Esophagus muscularis mucosa (tissue), 4 donors: ENCODE measurements around the gene LRRC8E. TPM values are rescaled to one million over a fixed set of nuclear protein-coding genes. Genes with fewer than 3 reads are reported as not detected.
A peak's percentile ranks its signal among the peaks of the same experiment; 100 is the strongest.

Experiments used
- DNase-seq: peaks from one replicate; pipeline ENCODE4 v3.0.0-alpha.2; 2017; ENCODE audit errors: extremely low spot score
- H3K27ac ChIP-seq, 4 donors: fragments of 200-600 bp; sonication (generic); replicated peaks in 1 of 4; 1 replicate in 3 of 4; 2 replicates in 1 of 4; pipeline ENCODE4 v1.5.1; 2016 to 2019; ENCODE audit warnings: mild to moderate bottlenecking in 1 of 4
- H3K27me3 ChIP-seq, 4 donors: fragments of 200-600 bp; sonication (generic); one replicate each; pipeline versions ENCODE4 v1.5.1 to v1.6.0; 2016 to 2019
- H3K36me3 ChIP-seq, 4 donors: fragments of 200-600 bp; sonication (generic); one replicate each; pipeline ENCODE4 v1.5.1; 2016 to 2019
- H3K4me1 ChIP-seq, 4 donors: fragments of 200-600 bp; sonication (generic); one replicate each; pipeline ENCODE4 v1.5.1; 2016 to 2019
- H3K4me3 ChIP-seq, 4 donors: fragments of 200-600 bp; sonication (generic); 1 replicate in 2 of 4; 2 replicates in 2 of 4; pipeline ENCODE4 v1.5.1; 2016 to 2019; ENCODE audit warnings: mild to moderate bottlenecking in 4 of 4, moderate library complexity in 1 of 4
- H3K9me3 ChIP-seq, 4 donors: fragments of 200-600 bp; sonication (generic); 1 replicate in 3 of 4; 2 replicates in 1 of 4; pipeline ENCODE4 v1.5.1; 2016 to 2019
- EP300 ChIP-seq: sonication (generic); formaldehyde crosslinking; IDR thresholded peaks from one replicate; pipeline ENCODE4 v1.6.1; 2017; ENCODE audit warnings: antibody characterized with exemption
- POLR2A ChIP-seq: fragments of 450-650 bp; IDR thresholded peaks from one replicate; pipeline ENCODE4 v1.6.1; 2017; ENCODE audit warnings: antibody characterized with exemption, moderate library complexity, mild to moderate bottlenecking, low read depth
- POLR2AphosphoS5 ChIP-seq, 2 donors: sonication (generic); formaldehyde crosslinking; IDR thresholded peaks; one replicate each; pipeline ENCODE4 v1.6.1; 2017; ENCODE audit warnings: antibody characterized with exemption in 2 of 2
- WGBS: methylation state at CpG from one replicate; pipeline ENCODE4 v1.1.5; 2018; 5-methylcytosine and 5-hydroxymethylcytosine counted together
- intact Hi-C: fragments of 100-400 bp; cut with DNase I; formaldehyde crosslinking; loops from one replicate; pipeline ENCODE4 v1.15.1; 2023
- total RNA-seq, 4 donors: library from RNA; depleted of rRNA; stranded (reverse); fragments of >200 nt; gene quantifications; one replicate each; pipeline versions ENCODE4 v1.1.0 to v1.2.1, GENCODE V29; 2016
- TF ChIP-seq, protein P1 (sequence below), 3 experiments: fragments of 200-600 bp in 2 of 3; fragments of 450-650 bp in 1 of 3; sonication (generic) in 2 of 3; IDR thresholded peaks; one replicate each; pipeline ENCODE4 v1.5.1; 2017 to 2019; ENCODE audit warnings: antibody characterized with exemption in 3 of 3, mild to moderate bottlenecking in 2 of 3, moderate library complexity in 1 of 3

LRRC8E gene
- total RNA-seq, 4 donors from 2014 or later, result 0.33 to 1.0 (median 0.46) TPM; not detected in 1

DNA sequence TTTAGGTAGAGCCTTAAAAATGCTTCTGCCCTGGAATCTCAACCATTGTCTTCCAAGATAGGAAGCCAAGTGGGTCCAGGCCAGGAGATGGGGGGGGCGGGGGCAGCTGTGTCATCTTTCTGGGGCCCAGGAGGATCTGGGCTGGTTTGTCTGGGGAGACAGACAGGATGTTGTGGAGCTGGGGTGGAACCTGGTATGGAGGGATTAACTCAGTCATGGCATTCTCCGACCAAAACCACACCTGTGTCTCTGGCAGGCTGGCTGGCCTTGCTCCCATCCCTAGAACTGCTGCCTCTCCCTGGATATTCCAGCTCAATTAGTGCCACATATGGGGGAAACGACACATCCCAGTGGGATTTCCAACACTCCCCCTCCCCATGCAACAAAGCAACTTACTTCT is 12.6 kb downstream of the LRRC8E start:
- WGBS, result 50% methylated on average over 3 of the region's 3 CpGs

DNA sequence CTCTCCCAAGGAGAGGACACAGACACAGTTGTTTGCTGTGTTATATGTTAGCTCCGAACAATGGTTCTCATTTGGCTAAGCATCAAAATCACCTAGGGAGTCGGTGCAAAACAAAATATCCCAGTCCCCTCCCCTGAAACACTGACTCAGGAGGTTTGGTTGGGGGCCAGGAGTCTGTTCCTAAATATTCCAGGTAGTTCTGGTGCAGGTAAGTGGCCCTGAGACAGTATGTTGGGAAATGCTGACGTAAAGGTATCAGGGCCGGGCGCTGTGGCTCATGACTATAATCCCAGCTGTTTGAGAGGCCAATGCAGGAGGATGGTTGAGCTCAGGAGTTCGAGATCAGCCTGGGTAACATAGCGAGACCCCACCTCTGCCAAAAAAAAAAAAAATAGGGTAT is 13.0 kb downstream of the LRRC8E start:
- no peak for DNase-seq
- no peak overlapping the region for H3K27ac ChIP-seq
- H3K9me3 ChIP-seq, result no peaks in the 10 kb centered on the region
- TF ChIP-seq POLR2A (no peak), EP300 (no peak), POLR2AphosphoS5 (IDR thresholded peaks at IDR 0.05) (no peak)
- TF ChIP-seq, protein P1, sequence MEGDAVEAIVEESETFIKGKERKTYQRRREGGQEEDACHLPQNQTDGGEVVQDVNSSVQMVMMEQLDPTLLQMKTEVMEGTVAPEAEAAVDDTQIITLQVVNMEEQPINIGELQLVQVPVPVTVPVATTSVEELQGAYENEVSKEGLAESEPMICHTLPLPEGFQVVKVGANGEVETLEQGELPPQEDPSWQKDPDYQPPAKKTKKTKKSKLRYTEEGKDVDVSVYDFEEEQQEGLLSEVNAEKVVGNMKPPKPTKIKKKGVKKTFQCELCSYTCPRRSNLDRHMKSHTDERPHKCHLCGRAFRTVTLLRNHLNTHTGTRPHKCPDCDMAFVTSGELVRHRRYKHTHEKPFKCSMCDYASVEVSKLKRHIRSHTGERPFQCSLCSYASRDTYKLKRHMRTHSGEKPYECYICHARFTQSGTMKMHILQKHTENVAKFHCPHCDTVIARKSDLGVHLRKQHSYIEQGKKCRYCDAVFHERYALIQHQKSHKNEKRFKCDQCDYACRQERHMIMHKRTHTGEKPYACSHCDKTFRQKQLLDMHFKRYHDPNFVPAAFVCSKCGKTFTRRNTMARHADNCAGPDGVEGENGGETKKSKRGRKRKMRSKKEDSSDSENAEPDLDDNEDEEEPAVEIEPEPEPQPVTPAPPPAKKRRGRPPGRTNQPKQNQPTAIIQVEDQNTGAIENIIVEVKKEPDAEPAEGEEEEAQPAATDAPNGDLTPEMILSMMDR (IDR thresholded peaks at IDR 0.05), result no peak
- H3K4me1 ChIP-seq, result peaks cover 26 to 31% (median 30%) of the 10 kb centered on the region in 4 donors
- peaks cover 0 to 11% (median 0%) of the 10 kb centered on the region in 4 donors for H3K27me3 ChIP-seq
- 89% methylated on average over 7 of the region's 7 CpGs for WGBS
- H3K36me3 ChIP-seq, result peaks cover 7 to 15% (median 10%) of the 10 kb centered on the region in 4 donors
- no peak overlapping the region for H3K4me3 ChIP-seq
- intact Hi-C loops, result no loop called here

More for the DNA sequence above, 12.6 kb downstream of the LRRC8E start:
- Histone ChIP-seq H3K9me3 (no peaks in the 10 kb centered on the region), H3K4me3 (no peak overlapping the region), H3K27me3 (peaks cover 0 to 11% (median 0%) of the 10 kb centered on the region in 4 donors), H3K4me1 (peaks cover 22 to 27% (median 26%) of the 10 kb centered on the region in 4 donors), H3K36me3 (peaks cover 3 to 11% (median 6%) of the 10 kb centered on the region in 4 donors), H3K27ac (no peak overlapping the region)
- intact Hi-C loops, result no loop called here
- TF ChIP-seq, protein P1 (IDR thresholded peaks at IDR 0.05), result no peak
- TF ChIP-seq POLR2AphosphoS5 (IDR thresholded peaks at IDR 0.05) (no peak), POLR2A (no peak), EP300 (no peak)
- DNase-seq, result no peak

DNA sequence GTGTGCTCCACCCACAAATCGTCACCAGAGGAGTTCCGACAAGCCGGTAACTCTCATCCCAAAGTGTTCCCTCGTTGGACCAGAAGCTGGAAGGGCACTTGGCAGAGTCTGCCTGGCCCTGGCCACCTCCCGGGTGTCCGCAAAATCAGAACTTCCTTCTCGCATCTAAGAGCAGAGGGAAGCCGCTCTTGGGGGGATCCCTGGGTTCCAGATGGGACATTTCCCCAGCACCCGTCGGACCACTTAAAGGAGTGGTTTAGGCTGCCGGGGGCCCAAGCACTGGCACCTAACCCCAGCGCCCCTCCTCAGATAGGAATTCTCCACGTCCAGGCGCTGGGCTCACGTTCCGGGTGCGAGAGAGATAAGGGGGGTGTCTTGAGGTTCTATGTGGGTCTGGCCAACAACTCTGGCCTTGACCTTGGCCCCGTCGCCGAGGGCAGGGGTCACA is 14.5 kb downstream of the LRRC8E start:
- TF ChIP-seq POLR2AphosphoS5 (IDR thresholded peaks at IDR 0.05), result no peak
- no peak for TF ChIP-seq EP300
- TF ChIP-seq POLR2A, result no peak
- TF ChIP-seq, protein P1 (IDR thresholded peaks at IDR 0.05), result no peak
- intact Hi-C loops, result no loop called here

DNA sequence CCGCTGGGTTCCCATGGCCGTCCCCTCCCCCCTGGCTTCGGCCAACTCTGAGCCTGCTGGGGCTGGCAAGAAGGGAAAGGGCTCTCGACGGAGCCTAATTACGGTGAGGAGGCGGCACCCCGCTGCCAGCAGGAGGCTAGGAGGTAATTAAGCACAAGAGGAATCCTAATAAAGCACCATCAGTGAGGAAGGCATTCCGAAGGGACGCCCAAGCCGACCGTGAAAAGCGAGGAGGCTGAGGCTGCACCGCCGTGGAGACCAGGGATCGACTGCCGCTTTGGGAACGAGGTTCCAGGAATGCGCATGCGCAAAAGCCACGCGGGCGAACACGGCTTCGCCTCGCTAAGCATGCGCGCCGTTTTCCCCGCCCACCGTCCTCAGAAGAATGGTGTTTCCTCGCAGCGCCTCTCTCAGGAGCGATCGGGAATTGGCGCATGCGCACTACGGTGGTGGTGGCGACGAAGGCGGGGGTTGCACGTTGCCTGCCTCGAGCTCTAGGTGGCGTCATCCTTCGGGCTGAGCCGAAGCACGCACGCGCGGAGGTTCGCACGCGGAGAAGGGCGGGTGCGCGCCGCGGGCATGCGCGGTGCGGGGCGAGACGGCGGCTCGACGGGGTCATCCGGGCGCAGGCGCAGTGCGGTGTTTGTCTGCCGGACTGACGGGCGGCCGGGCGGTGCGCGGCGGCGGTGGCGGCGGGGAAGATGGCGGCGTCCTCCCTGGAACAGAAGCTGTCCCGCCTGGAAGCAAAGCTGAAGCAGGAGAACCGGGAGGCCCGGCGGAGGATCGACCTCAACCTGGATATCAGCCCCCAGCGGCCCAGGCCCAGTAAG is 15.1 kb downstream of the LRRC8E start, which contains the start of gene MAP2K7:
MAP2K7 (plus strand) TSS at position 634 of the 830 bp plus-strand sequence; CDS start at position 702, 68 bp downstream.
- peak within 1 kb of the TSS; percentile 88 to 91 (median 90) for H3K27ac ChIP-seq
- intact Hi-C loops, result no loop called here

More for the DNA sequence above, 14.5 kb downstream of the LRRC8E start:
- peaks cover 34 to 46% (median 45%) of the 10 kb centered on the region in 4 donors for H3K4me1 ChIP-seq
- DNase-seq, result no peak
- H3K27me3 ChIP-seq, result peaks cover 0 to 11% (median 0%) of the 10 kb centered on the region in 4 donors
- H3K9me3 ChIP-seq, result no peaks in the 10 kb centered on the region
- peak overlapping the region; percentile 64 to 89 (median 72) for H3K4me3 ChIP-seq
- H3K27ac ChIP-seq, result peak overlapping the region; percentile 88 to 91 (median 90)
- 36% methylated on average over 17 of the region's 20 CpGs for WGBS
- peaks cover 11 to 27% (median 18%) of the 10 kb centered on the region in 4 donors for H3K36me3 ChIP-seq

More for the DNA sequence above, 15.1 kb downstream of the LRRC8E start, which contains the start of gene MAP2K7:
- peaks cover 34 to 52% (median 49%) of the 10 kb centered on the region in 4 donors for H3K4me1 ChIP-seq
- H3K4me3 ChIP-seq, result peak within 1 kb of the TSS; percentile 64 to 89 (median 72)
- no peaks in the 10 kb centered on the region for H3K9me3 ChIP-seq
- DNase-seq, result peak; percentile 100
- WGBS, result 0% methylated on average over 2 of the region's 89 CpGs
- H3K36me3 ChIP-seq, result peaks cover 11 to 29% (median 20%) of the 10 kb centered on the region in 4 donors
- TF ChIP-seq POLR2A (peak; percentile 80), EP300 (no peak), POLR2AphosphoS5 (IDR thresholded peaks at IDR 0.05) (peak; percentile 92 to 99)
- TF ChIP-seq, protein P1 (IDR thresholded peaks at IDR 0.05), result peak; percentile 45 to 88 (median 68)
- H3K27me3 ChIP-seq, result peaks cover 0 to 11% (median 0%) of the 10 kb centered on the region in 4 donors
